ENCODE results near the gene BMPER.

Gene BMPER

GRCh38 chr7:33998476-33998875, 93.1 kb downstream of the BMPER start:
- peaks cover 5% of the 10 kb centered on the region; the same call in 1 of the 2 replicates for H3K4me1 ChIP-seq (ENCODE audit: control insufficient read depth, insufficient read depth, low read length)
- H3K27me3 ChIP-seq (ENCODE audit: control insufficient read depth, insufficient read depth, low read length): no peaks in the 10 kb centered on the region
- no peak overlapping the region for H3K9ac ChIP-seq (ENCODE audit: low read depth, low read length)
- no peak overlapping the region for H3K4me3 ChIP-seq (ENCODE audit: low read depth, low read length)
- peaks cover 2% of the 10 kb centered on the region; the same call in 1 of the 2 replicates for H3K9me3 ChIP-seq (ENCODE audit: control insufficient read depth, insufficient read depth, low read length)
- no peak overlapping the region for H3K27ac ChIP-seq (ENCODE audit: low read depth, low read length)
- no peaks in the 10 kb centered on the region for H3K36me3 ChIP-seq (ENCODE audit: control insufficient read depth, insufficient read depth, low read length)

- Histone ChIP-seq H3K4me3 (ENCODE audit: low read depth, low read length) (no peak overlapping the region), H3K27ac (ENCODE audit: low read depth, low read length) (no peak overlapping the region), H3K36me3 (ENCODE audit: control insufficient read depth, insufficient read depth, low read length) (no peaks in the 10 kb centered on the region), H3K9me3 (ENCODE audit: control insufficient read depth, insufficient read depth, low read length) (no peaks in the 10 kb centered on the region), H3K9ac (ENCODE audit: low read depth, low read length) (no peak overlapping the region), H3K27me3 (ENCODE audit: control insufficient read depth, insufficient read depth, low read length) (no peaks in the 10 kb centered on the region), H3K4me1 (ENCODE audit: control insufficient read depth, insufficient read depth, low read length) (peaks cover 9% of the 10 kb centered on the region)
Observed at GRCh38 chr7:34011017-34011695, 105.8 kb downstream of the BMPER start.

GRCh38 chr7:34011696-34012095, 106.4 kb downstream of the BMPER start:
- peaks cover 9% of the 10 kb centered on the region for H3K4me1 ChIP-seq (ENCODE audit: control insufficient read depth, insufficient read depth, low read length)
- no peaks in the 10 kb centered on the region for H3K27me3 ChIP-seq (ENCODE audit: control insufficient read depth, insufficient read depth, low read length)
- H3K9me3 ChIP-seq (ENCODE audit: control insufficient read depth, insufficient read depth, low read length): no peaks in the 10 kb centered on the region
- H3K9ac ChIP-seq (ENCODE audit: low read depth, low read length): no peak overlapping the region
- no peak overlapping the region for H3K27ac ChIP-seq (ENCODE audit: low read depth, low read length)
- H3K4me3 ChIP-seq (ENCODE audit: low read depth, low read length): no peak overlapping the region
- no peaks in the 10 kb centered on the region for H3K36me3 ChIP-seq (ENCODE audit: control insufficient read depth, insufficient read depth, low read length)

GRCh38 chr7:34013421-34013820, 108.1 kb downstream of the BMPER start:
- Histone ChIP-seq H3K9ac (ENCODE audit: low read depth, low read length) (no peak overlapping the region), H3K27me3 (ENCODE audit: control insufficient read depth, insufficient read depth, low read length) (no peaks in the 10 kb centered on the region), H3K27ac (ENCODE audit: low read depth, low read length) (no peak overlapping the region), H3K4me3 (ENCODE audit: low read depth, low read length) (no peak overlapping the region), H3K9me3 (ENCODE audit: control insufficient read depth, insufficient read depth, low read length) (no peaks in the 10 kb centered on the region), H3K4me1 (ENCODE audit: control insufficient read depth, insufficient read depth, low read length) (peaks cover 9% of the 10 kb centered on the region; the same call in 1 of the 2 replicates), H3K36me3 (ENCODE audit: control insufficient read depth, insufficient read depth, low read length) (no peaks in the 10 kb centered on the region)

GRCh38 chr7:34015651-34016050, 110.3 kb downstream of the BMPER start:
- peaks cover 9% of the 10 kb centered on the region; the same call in 1 of the 2 replicates for H3K4me1 ChIP-seq (ENCODE audit: control insufficient read depth, insufficient read depth, low read length)
- H3K36me3 ChIP-seq (ENCODE audit: control insufficient read depth, insufficient read depth, low read length): no peaks in the 10 kb centered on the region
- H3K4me3 ChIP-seq (ENCODE audit: low read depth, low read length): no peak overlapping the region
- no peak overlapping the region for H3K27ac ChIP-seq (ENCODE audit: low read depth, low read length)
- H3K9me3 ChIP-seq (ENCODE audit: control insufficient read depth, insufficient read depth, low read length): no peaks in the 10 kb centered on the region
- H3K9ac ChIP-seq (ENCODE audit: low read depth, low read length): no peak overlapping the region
- no peaks in the 10 kb centered on the region for H3K27me3 ChIP-seq (ENCODE audit: control insufficient read depth, insufficient read depth, low read length)

- H3K27ac ChIP-seq (ENCODE audit: low read depth, low read length): no peak overlapping the region
- no peaks in the 10 kb centered on the region for H3K36me3 ChIP-seq (ENCODE audit: control insufficient read depth, insufficient read depth, low read length)
- H3K9ac ChIP-seq (ENCODE audit: low read depth, low read length): no peak overlapping the region
- no peak overlapping the region for H3K4me3 ChIP-seq (ENCODE audit: low read depth, low read length)
- H3K9me3 ChIP-seq (ENCODE audit: control insufficient read depth, insufficient read depth, low read length): no peaks in the 10 kb centered on the region
- no peaks in the 10 kb centered on the region for H3K27me3 ChIP-seq (ENCODE audit: control insufficient read depth, insufficient read depth, low read length)
- no peaks in the 10 kb centered on the region for H3K4me1 ChIP-seq (ENCODE audit: control insufficient read depth, insufficient read depth, low read length)
Observed at GRCh38 chr7:34016876-34017275, 111.5 kb downstream of the BMPER start.

GRCh38 chr7:34019301-34019790, 114.0 kb downstream of the BMPER start:
- H3K4me1 ChIP-seq (ENCODE audit: control insufficient read depth, insufficient read depth, low read length): no peaks in the 10 kb centered on the region
- no peak overlapping the region for H3K9ac ChIP-seq (ENCODE audit: low read depth, low read length)
- H3K27me3 ChIP-seq (ENCODE audit: control insufficient read depth, insufficient read depth, low read length): no peaks in the 10 kb centered on the region
- no peaks in the 10 kb centered on the region for H3K9me3 ChIP-seq (ENCODE audit: control insufficient read depth, insufficient read depth, low read length)
- no peak overlapping the region for H3K4me3 ChIP-seq (ENCODE audit: low read depth, low read length)
- H3K36me3 ChIP-seq (ENCODE audit: control insufficient read depth, insufficient read depth, low read length): no peaks in the 10 kb centered on the region
- no peak overlapping the region for H3K27ac ChIP-seq (ENCODE audit: low read depth, low read length)

- H3K4me3 ChIP-seq (ENCODE audit: low read depth, low read length): no peak overlapping the region
- no peak overlapping the region for H3K27ac ChIP-seq (ENCODE audit: low read depth, low read length)
- H3K9me3 ChIP-seq (ENCODE audit: control insufficient read depth, insufficient read depth, low read length): no peaks in the 10 kb centered on the region
- H3K36me3 ChIP-seq (ENCODE audit: control insufficient read depth, insufficient read depth, low read length): no peaks in the 10 kb centered on the region
- no peak overlapping the region for H3K9ac ChIP-seq (ENCODE audit: low read depth, low read length)
- H3K27me3 ChIP-seq (ENCODE audit: control insufficient read depth, insufficient read depth, low read length): no peaks in the 10 kb centered on the region
- H3K4me1 ChIP-seq (ENCODE audit: control insufficient read depth, insufficient read depth, low read length): 0 out of 2 replicates have a peak, but pooled peaks cover 5% of the 10 kb centered on the region
Observed at GRCh38 chr7:34022626-34023025, 117.3 kb downstream of the BMPER start.

- Histone ChIP-seq H3K36me3 (ENCODE audit: control insufficient read depth, insufficient read depth, low read length) (no peaks in the 10 kb centered on the region), H3K9me3 (ENCODE audit: control insufficient read depth, insufficient read depth, low read length) (no peaks in the 10 kb centered on the region), H3K4me1 (ENCODE audit: control insufficient read depth, insufficient read depth, low read length) (peaks cover 5% of the 10 kb centered on the region; the same call in 1 of the 2 replicates), H3K27me3 (ENCODE audit: control insufficient read depth, insufficient read depth, low read length) (no peaks in the 10 kb centered on the region), H3K27ac (ENCODE audit: low read depth, low read length) (no peak overlapping the region), H3K9ac (ENCODE audit: low read depth, low read length) (no peak overlapping the region), H3K4me3 (ENCODE audit: low read depth, low read length) (no peak overlapping the region)
Observed at GRCh38 chr7:34025600-34025999, 120.3 kb downstream of the BMPER start.

- no peaks in the 10 kb centered on the region for H3K9me3 ChIP-seq (ENCODE audit: control insufficient read depth, insufficient read depth, low read length)
- H3K9ac ChIP-seq (ENCODE audit: low read depth, low read length): no peak overlapping the region
- H3K4me3 ChIP-seq (ENCODE audit: low read depth, low read length): no peak overlapping the region
- no peaks in the 10 kb centered on the region for H3K27me3 ChIP-seq (ENCODE audit: control insufficient read depth, insufficient read depth, low read length)
- H3K27ac ChIP-seq (ENCODE audit: low read depth, low read length): no peak overlapping the region
- no peaks in the 10 kb centered on the region for H3K36me3 ChIP-seq (ENCODE audit: control insufficient read depth, insufficient read depth, low read length)
- H3K4me1 ChIP-seq (ENCODE audit: control insufficient read depth, insufficient read depth, low read length): peaks cover 5% of the 10 kb centered on the region; the same call in 1 of the 2 replicates
Observed at GRCh38 chr7:34026481-34027190, 121.3 kb downstream of the BMPER start.

- Histone ChIP-seq H3K27ac (ENCODE audit: low read depth, low read length) (no peak overlapping the region), H3K27me3 (ENCODE audit: control insufficient read depth, insufficient read depth, low read length) (no peaks in the 10 kb centered on the region), H3K36me3 (ENCODE audit: control insufficient read depth, insufficient read depth, low read length) (no peaks in the 10 kb centered on the region), H3K9me3 (ENCODE audit: control insufficient read depth, insufficient read depth, low read length) (no peaks in the 10 kb centered on the region), H3K9ac (ENCODE audit: low read depth, low read length) (no peak overlapping the region), H3K4me3 (ENCODE audit: low read depth, low read length) (no peak overlapping the region), H3K4me1 (ENCODE audit: control insufficient read depth, insufficient read depth, low read length) (peaks cover 9% of the 10 kb centered on the region; the same call in 1 of the 2 replicates)
Observed at GRCh38 chr7:34031156-34031555, 125.8 kb downstream of the BMPER start.

Data from HUES48 (cell line).